NCI-H146 treated with DMSO at 0.1 percent for 48 hours (cell line): ENCODE measurements around the gene TRPM3.

Experiments used
- DNase-seq: peaks from one replicate; lab custom pipeline; 2025; ENCODE audit not compliant: unreplicated experiment; lab: John Stamatoyannopoulos, UW

TRPM3 gene

DNA sequence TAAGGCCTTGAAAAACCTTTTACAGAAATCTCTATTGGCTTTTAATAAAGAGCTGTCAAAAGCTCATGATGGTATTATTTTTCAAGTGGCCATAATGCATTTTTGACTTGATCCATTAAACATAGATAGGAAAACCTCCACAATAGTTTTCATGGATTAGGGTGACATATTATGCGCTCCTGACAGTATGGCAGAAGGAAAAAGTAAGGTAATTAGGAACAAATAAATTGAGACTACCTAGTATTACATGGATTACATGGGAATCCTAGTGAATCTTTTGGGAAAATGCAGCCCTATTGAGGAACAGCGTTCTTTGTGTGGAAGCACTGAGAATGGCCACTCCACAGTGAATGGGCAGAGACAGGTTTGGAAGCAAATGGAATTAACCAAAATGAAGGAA is 171.2 kb downstream of the TRPM3 start:
- no peak for DNase-seq

GRCh38 chr9:70949239-70949638 is 172.2 kb downstream of the TRPM3 start:
- DNase-seq, result no peak

- DNase-seq, result no peak
These were observed 172.7 kb downstream of the TRPM3 start for GRCh38 chr9:70948744-70949143.

DNA sequence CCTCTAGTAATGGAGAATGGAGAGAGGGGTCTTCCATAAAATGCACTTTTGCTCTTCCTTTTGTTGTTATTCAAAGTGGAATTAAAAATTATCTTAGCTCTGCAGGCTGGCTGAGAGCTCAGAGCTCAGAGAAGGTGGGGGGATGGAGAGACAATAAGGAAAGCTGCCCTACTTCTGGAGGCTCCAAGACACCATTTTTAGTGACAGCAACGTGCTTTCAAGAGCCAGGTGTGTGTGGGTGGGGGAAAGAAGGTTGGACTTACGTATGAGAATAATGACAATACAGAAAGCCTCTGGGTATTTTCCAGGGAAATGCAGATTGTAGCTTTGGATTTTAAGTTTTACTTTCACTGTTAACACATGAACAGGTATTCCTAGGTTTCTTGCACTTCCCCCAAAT is 173.9 kb downstream of the TRPM3 start:
- no peak for DNase-seq

DNA sequence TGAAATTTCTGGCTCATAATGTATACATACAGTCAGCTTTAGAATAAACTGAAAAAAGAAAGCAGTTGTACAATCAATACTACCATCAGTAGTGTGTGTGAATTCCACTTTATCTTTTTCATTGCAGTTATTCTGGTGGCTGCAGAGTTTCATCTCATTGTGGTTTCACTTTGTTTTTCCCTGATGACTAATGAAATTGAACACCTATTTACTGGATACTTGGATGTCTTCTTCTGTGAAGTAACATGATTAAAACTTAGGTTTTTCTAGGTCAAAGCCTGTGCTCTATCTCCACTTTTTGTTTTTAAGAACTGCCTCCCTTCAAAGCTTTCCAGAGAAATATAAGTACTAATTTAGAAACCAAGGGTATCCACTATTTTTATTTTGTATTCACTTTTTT is 174.3 kb downstream of the TRPM3 start:
- DNase-seq, result no peak

DNA sequence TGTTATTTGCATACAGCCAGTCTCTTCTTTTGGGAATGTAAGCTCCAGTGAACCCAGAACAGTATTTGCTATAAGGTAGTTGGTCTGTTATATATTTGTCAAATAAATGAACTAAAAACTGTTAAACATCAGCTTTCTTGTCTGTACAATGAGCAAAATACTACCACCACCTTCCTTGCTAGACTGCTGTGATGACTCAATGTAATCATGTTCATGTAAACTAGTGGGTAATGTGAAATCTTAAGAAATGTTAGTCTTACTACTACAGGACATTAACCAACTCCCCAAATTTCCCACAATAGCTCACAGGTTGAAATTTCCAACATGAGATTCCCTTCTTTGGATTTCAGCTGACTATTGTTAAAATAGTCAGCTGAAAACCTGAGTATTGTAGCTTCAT is 176.1 kb downstream of the TRPM3 start:
- no peak for DNase-seq

DNA sequence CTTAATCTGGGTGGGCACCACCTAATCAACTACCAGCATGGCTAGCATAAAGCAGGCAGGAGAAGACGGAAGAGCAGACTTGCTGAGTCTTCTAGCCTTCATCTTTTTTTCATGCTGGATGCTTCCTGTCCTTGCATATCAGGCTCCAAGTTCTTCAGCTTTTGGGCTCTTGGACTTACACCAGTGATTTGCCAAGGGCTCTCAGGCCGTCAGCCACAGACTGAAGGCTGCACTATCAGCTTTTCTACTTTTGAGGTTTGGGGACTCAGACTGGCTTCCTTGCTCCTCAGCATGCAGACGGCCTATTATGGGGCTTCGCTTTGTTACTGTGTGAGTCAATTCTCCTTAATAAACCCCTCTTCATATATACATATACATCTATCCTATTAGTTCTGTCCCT is 180.2 kb downstream of the TRPM3 start:
- DNase-seq, result no peak

DNA sequence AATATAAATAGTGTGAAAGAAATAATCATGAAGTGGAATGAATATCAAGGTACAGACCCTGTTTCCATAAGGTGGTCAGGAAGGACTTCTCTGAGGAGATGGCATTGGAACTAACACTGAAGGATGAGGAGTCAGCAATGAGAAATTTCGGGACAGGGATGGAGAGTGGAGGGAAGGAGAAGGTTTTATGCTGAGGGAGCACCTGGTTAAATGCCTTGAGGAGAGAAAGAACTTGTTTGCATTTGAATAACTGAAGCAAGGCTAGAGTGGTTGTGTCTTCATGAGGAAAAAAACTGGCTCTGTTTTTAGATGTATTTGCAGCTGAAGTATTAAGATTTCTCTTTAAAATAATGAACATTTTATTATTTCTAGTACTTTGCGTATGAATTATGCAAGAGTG is 180.8 kb downstream of the TRPM3 start:
- DNase-seq, result no peak

DNA sequence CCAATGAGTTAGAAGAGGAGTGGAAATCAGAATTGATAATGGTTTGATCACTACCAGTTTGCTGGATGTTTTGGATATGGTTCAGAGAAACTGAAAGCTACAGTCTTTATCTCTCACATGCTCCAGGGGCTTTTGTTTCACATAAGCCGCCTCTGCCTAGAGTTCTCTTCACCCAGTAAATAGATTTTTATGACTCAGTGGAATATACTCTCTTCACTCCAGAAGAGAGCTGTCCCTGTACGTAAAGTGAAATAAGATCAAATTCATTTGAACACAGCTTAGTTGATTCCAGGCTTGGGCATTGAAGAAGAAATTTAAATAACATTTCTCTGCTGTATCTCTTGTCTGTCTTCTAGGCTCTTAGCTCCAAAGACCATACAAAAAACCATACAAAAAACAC is 184.9 kb downstream of the TRPM3 start:
- DNase-seq, result no peak

DNA sequence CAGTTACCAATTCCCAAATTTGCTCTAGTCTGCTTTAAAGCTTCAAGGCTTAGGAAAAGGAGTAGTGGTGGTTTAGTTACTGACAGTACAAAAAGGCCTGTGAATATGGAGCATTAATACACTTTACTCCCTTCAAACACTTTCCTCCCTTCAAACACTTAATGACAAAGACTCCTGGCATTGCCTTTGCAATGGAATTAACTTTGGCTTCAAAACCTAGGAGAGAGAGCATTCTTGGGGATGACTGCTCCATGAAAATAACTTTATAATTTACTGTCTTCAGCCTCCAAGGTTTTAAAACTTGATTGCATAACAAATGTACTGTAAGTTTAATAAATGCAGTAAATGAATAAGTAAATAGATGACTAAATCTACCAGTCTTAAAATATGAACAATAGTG is 185.6 kb downstream of the TRPM3 start:
- no peak for DNase-seq

- DNase-seq, result no peak
These were observed 186.8 kb downstream of the TRPM3 start for GRCh38 chr9:70934642-70935041.

DNA sequence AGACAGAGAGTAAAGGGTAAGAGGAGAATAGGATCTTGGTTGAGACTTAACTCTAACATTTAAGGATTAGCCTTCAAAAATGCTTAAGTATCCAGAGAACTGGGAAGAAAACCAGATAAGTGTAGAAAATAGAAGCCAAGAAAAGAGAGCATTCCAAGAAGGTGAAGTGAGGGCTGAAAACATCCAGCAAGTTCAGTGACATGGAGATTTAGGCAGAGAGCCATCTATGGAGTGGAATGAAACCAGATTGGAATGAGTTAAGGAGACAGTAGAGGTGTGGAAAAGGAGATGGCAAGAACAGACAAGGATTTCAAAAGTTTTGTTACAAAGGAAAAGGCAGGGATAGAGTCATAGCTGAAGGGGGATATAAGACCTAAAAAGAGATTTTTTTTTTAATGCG is 188.1 kb downstream of the TRPM3 start:
- DNase-seq, result no peak

DNA sequence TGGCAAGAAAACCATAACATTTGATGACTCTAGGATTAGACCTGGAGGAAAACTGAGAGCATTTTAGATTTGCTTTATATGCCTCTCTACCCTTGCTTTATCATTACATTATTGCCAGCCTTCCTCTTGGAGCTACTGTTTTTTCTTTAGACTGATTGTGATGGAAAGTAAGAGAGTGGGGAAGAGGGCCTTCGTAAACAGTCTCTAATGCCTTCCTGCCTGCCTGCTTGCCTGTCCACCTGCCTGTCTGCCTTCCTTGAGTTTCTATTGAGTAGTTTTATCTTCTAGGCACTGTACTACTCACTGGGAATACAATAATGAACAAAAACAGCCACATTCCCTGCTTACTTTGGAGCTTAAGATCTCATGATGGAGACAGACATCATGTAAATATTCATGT is 189.3 kb downstream of the TRPM3 start:
- DNase-seq, result no peak

DNA sequence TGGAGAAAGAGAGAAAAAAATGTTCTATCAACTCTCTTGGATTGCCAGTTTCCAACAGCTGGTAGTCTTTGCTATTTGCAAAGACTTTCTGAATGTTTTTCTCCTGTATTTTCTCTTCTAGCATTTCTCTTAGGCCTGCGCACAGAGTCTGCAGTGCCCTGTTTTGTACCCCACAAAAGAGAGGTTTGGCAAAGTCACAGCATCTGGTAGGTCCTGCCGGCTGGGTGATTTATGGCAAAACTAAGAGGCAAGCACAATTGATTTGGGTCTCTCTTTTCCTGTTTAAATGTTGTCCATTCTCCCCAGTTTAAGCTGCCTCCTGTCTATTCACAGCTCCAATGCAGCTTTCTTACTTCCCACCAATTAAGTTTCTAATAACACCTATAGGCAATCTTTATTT is 193.9 kb downstream of the TRPM3 start:
- no peak for DNase-seq

- DNase-seq, result no peak
These were observed 196.4 kb downstream of the TRPM3 start for GRCh38 chr9:70924895-70925547.

- DNase-seq, result no peak
These were observed 197.0 kb downstream of the TRPM3 start for GRCh38 chr9:70924380-70924779.

DNA sequence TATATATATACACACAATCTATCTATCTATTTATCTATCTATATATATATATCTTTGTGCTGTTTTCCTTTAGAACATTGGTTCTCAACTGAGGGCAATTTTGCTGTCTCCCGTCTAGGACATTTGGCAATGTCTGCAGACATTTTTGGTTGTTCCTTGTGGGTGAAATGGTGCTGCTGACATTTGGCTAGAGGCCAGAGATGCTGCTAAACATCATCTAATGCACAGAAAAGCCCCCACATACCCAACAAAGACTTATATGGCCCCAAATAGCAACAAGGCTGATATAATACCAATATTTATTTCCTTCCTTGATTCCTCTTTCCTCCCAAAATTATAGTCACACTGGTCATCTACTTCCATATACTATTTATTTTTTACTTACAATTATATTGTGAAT is 197.5 kb downstream of the TRPM3 start:
- DNase-seq, result no peak

- no peak for DNase-seq
These were observed 200.3 kb downstream of the TRPM3 start for GRCh38 chr9:70921136-70921535.

DNA sequence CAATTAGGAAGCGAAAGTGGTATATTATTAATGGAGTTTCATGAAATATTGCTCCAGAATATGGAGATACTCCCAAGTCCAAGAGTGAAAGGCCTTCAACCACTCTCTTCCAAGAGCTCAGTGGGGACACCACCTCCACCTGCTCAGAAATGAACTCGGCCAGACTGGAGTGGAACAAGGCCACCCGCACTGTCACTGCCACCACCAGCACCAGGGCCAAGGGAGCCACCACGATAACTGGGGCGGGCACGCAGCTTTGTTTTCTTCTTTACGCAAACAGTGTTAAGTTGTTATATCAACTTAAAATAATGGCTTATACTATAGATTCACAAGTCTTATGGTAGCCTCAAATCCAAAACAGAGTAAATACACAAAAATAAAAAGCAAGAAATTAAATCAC is 204.1 kb downstream of the TRPM3 start:
- no peak for DNase-seq

DNA sequence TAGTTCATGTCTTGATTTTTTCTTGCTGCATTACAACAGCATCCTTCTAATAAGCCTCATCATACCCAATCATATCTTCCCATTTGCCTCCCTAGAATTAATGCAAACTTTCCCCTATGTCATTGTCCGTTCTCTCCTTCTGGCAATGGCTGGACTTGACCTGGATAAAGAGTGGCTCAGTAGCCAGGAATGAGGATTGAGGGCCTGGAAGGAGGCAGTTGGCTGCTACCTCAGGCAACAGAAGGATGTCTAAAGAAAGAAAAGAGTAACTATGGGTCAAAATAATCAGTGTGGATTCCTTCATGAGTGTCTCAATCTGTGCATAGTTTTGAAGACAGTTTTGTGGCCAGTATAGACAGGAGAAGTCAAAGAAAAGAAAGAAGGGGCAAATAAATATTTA is 209.6 kb downstream of the TRPM3 start:
- DNase-seq, result no peak

- DNase-seq, result no peak
These were observed 210.8 kb downstream of the TRPM3 start for GRCh38 chr9:70910598-70910997.

DNA sequence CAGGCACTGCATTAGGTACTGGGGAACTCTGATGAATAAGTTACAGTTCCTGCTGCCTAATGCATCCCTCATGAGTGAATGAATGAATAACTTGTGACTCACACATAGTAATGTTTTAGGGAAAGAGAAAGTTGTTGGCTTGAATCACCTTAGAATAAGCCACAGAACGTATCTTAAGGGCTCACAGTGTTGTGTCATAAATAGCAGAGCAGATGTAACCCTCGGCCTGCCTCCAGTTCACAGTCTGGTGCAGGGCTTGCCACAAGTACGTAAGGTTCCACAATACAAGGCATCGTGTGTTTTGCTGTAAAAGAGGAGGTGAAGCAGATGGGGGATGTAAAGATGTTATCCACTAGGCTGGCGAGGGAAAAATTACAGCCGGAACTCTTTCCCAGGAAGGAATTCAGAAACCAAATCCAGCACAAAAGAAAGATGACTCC is 218.7 kb downstream of the TRPM3 start:
- DNase-seq, result no peak

- DNase-seq, result no peak
These were observed 219.2 kb downstream of the TRPM3 start for GRCh38 chr9:70902171-70902570.

- no peak for DNase-seq
These were observed 219.7 kb downstream of the TRPM3 start for GRCh38 chr9:70901746-70902145.
